Measurements from ENCODE around the gene SPATS2L.

Gene SPATS2L

GRCh38 chr2:200443916-200444315, 137.4 kb downstream of the SPATS2L start:
- DNase-seq (ENCODE audit: low read depth in 2 of 2), result no peak

GRCh38 chr2:200444530-200444929, 138.0 kb downstream of the SPATS2L start:
- no peak for DNase-seq (ENCODE audit: low read depth in 2 of 2)

GRCh38 chr2:200445284-200445683, 138.8 kb downstream of the SPATS2L start:
- DNase-seq (ENCODE audit: low read depth in 2 of 2), result no peak

- DNase-seq (ENCODE audit: low read depth in 2 of 2), result no peak
Observed at GRCh38 chr2:200446612-200447011, 140.1 kb downstream of the SPATS2L start.

- DNase-seq (ENCODE audit: low read depth in 2 of 2), result no peak
Observed at GRCh38 chr2:200447139-200447855, 140.8 kb downstream of the SPATS2L start.

GRCh38 chr2:200448455-200448854, 142.0 kb downstream of the SPATS2L start:
- DNase-seq (ENCODE audit: low read depth in 2 of 2), result no peak

GRCh38 chr2:200449149-200449548, 142.7 kb downstream of the SPATS2L start:
- no peak for DNase-seq (ENCODE audit: low read depth in 2 of 2)

GRCh38 chr2:200450288-200450687, 143.8 kb downstream of the SPATS2L start:
- DNase-seq (ENCODE audit: low read depth in 2 of 2), result no peak

GRCh38 chr2:200451511-200451910, 145.0 kb downstream of the SPATS2L start:
- DNase-seq (ENCODE audit: low read depth in 2 of 2), result no peak

GRCh38 chr2:200452377-200452776, 145.9 kb downstream of the SPATS2L start:
- DNase-seq (ENCODE audit: low read depth in 2 of 2), result no peak

GRCh38 chr2:200453142-200453852, 146.8 kb downstream of the SPATS2L start:
- DNase-seq (ENCODE audit: low read depth in 2 of 2), result no peak

- no peak for DNase-seq (ENCODE audit: low read depth in 2 of 2)
Observed at GRCh38 chr2:200453853-200454534, 147.5 kb downstream of the SPATS2L start.

- DNase-seq (ENCODE audit: low read depth in 2 of 2), result no peak
Observed at GRCh38 chr2:200454927-200455801, 148.7 kb downstream of the SPATS2L start.

- no peak for DNase-seq (ENCODE audit: low read depth in 2 of 2)
Observed at GRCh38 chr2:200455958-200456421, 149.5 kb downstream of the SPATS2L start.

- DNase-seq (ENCODE audit: low read depth in 2 of 2), result no peak
Observed at GRCh38 chr2:200456567-200456966, 150.1 kb downstream of the SPATS2L start.

- no peak for DNase-seq (ENCODE audit: low read depth in 2 of 2)
Observed at GRCh38 chr2:200459101-200459500, 152.6 kb downstream of the SPATS2L start.

- no peak for DNase-seq (ENCODE audit: low read depth in 2 of 2)
Observed at GRCh38 chr2:200461846-200462710, 155.6 kb downstream of the SPATS2L start.

- no peak for DNase-seq (ENCODE audit: low read depth in 2 of 2)
Observed at GRCh38 chr2:200463452-200463851, 157.0 kb downstream of the SPATS2L start.

- DNase-seq (ENCODE audit: low read depth in 2 of 2), result no peak
Observed at GRCh38 chr2:200466425-200467418, 160.2 kb downstream of the SPATS2L start.

Data from activated CD8-positive, alpha-beta memory T cell treated with anti-CD3 and anti-CD28 coated beads for 4 hours (primary cell).